Suprapubic skin (tissue), 4 donors: ENCODE measurements around the gene DAP.

Experiments used
- EP300 ChIP-seq: sonication (generic); formaldehyde crosslinking; IDR thresholded peaks from one replicate; pipeline ENCODE4 v1.6.1; 2017; ENCODE audit warnings: antibody characterized with exemption
- POLR2A ChIP-seq, 2 donors: fragments of 450-650 bp; IDR thresholded peaks; one replicate each; pipeline ENCODE4 v1.6.1; 2017; ENCODE audit warnings: antibody characterized with exemption in 2 of 2, mild to moderate bottlenecking in 2 of 2, moderate library complexity in 2 of 2
- POLR2AphosphoS5 ChIP-seq, 3 donors: sonication (generic); formaldehyde crosslinking; IDR thresholded peaks; one replicate each; pipeline ENCODE4 v1.6.1; 2017; ENCODE audit warnings: antibody characterized with exemption in 3 of 3
- TF ChIP-seq, protein P1 (sequence below), 2 donors: fragments of 200-600 bp in 1 of 2; fragments of 450-650 bp in 1 of 2; sonication (generic) in 1 of 2; IDR thresholded peaks; one replicate each; pipeline ENCODE4 v1.5.1; 2016 to 2019; ENCODE audit warnings: antibody characterized with exemption in 2 of 2, mild to moderate bottlenecking in 1 of 2, moderate library complexity in 1 of 2

GRCh38 chr5:10662661-10663488 lies 98.2 kb downstream of the DAP start:
- no peak for TF ChIP-seq POLR2AphosphoS5 (IDR thresholded peaks at IDR 0.05)
- TF ChIP-seq, protein P1, sequence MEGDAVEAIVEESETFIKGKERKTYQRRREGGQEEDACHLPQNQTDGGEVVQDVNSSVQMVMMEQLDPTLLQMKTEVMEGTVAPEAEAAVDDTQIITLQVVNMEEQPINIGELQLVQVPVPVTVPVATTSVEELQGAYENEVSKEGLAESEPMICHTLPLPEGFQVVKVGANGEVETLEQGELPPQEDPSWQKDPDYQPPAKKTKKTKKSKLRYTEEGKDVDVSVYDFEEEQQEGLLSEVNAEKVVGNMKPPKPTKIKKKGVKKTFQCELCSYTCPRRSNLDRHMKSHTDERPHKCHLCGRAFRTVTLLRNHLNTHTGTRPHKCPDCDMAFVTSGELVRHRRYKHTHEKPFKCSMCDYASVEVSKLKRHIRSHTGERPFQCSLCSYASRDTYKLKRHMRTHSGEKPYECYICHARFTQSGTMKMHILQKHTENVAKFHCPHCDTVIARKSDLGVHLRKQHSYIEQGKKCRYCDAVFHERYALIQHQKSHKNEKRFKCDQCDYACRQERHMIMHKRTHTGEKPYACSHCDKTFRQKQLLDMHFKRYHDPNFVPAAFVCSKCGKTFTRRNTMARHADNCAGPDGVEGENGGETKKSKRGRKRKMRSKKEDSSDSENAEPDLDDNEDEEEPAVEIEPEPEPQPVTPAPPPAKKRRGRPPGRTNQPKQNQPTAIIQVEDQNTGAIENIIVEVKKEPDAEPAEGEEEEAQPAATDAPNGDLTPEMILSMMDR (IDR thresholded peaks at IDR 0.05), result no peak
- no peak for TF ChIP-seq EP300
- TF ChIP-seq POLR2A (IDR thresholded peaks at IDR 0.05), result no peak
